WTC11 (cell line): Measurements from ENCODE around the gene JMJD7.

Experiments used
- ATF2 ChIP-seq: sonication (generic); formaldehyde crosslinking; IDR thresholded peaks from 2 replicates; pipeline ENCODE4 v1.8.1; 2022; ENCODE audit warnings: low read depth, missing genetic modification reagents, borderline replicate concordance
- CREM ChIP-seq: sonication (generic); formaldehyde crosslinking; IDR thresholded peaks from 2 replicates; pipeline ENCODE4 v1.8.1; 2022; ENCODE audit warnings: mild to moderate bottlenecking, missing genetic modification reagents, moderate library complexity
- CTCF ChIP-seq: fragments of 200-600 bp; IDR thresholded peaks from 2 replicates; pipeline ENCODE4 v1.8.0; 2022; ENCODE audit warnings: antibody characterized with exemption
- E2F5 ChIP-seq: sonication (generic); formaldehyde crosslinking; IDR thresholded peaks from 2 replicates; pipeline ENCODE4 v1.8.1; 2022; ENCODE audit warnings: mild to moderate bottlenecking, moderate library complexity, missing genetic modification reagents
- FOXK1 ChIP-seq: sonication (generic); formaldehyde crosslinking; IDR thresholded peaks from 2 replicates; pipeline ENCODE4 v1.8.0; 2022; ENCODE audit warnings: mild to moderate bottlenecking, moderate library complexity, missing genetic modification reagents
- MAX ChIP-seq: sonication (generic); formaldehyde crosslinking; IDR thresholded peaks from 2 replicates; pipeline ENCODE4 v1.8.0; 2022; ENCODE audit warnings: mild to moderate bottlenecking, missing genetic modification reagents

GRCh38 chr15:41834096-41834495 is 6.2 kb downstream of the JMJD7 start:
- TF ChIP-seq ATF2 (CRISPR knock-in tag) (no peak), E2F5 (no peak), MAX (CRISPR knock-in tag) (no peak), CREM (CRISPR knock-in tag) (no peak), FOXK1 (CRISPR knock-in tag) (no peak), CTCF (no peak)
